Measurements from ENCODE around the gene CYP24A1. TPM values are rescaled to one million over a fixed set of nuclear protein-coding genes. Genes with fewer than 3 reads are reported as not detected.
A peak's percentile ranks its signal among the peaks of the same experiment; 100 is the strongest.

CYP24A1 gene
- total and polyA plus RNA-seq, 2 of the 13 experiments (the other 11 are each of a cell fraction or from before 2014, with no cell fraction given) = 9.4 to 32.7 TPM

DNA sequence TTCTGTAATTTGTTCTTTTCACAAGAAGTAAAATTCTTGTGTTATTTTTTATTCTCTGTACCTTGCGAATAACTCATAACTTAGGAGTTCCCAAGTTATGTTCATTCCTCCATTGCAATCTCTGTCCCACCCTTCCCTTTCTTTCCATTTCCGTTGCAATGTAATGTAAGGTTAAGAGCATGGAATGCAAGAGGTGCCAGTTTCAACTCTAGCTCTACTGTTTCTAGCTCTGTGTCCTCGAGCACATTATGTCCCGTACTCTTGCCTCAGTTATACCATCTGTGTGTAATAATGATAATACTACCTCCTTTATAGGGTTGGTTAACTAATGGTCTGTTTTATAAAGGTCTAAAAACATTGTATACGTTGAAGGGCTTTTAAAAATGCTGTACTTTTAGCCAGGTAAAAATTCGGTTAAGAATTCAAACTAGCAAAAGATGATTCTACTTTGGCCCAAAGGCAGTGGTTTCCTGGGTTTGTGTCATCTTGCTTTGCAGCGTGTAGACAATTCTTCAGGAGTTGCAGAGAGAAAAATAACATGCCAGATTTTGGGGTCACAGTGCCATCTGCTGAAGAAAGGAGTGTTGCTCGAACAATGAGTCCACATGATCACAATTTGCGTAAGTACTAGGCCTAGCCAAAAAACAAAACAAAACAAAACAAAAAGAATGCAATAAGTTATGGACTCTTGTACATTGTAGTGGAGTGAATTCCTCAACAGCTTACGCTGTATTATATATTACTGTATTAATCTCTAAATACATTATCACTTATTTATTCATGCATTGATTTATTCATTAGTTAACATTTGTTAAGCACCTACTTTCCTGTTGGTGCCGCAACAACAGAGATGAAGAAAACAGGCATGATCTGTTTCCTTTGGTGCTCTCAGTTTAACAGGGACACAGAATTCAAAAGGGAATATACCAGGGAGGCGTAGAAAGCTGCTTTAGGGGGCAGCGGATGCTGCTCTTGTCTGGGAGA lies 24.1 kb upstream of the CYP24A1 start:
- Histone ChIP-seq H4K20me1 (ENCODE audit: insufficient read depth, low read length) (no peaks in the 10 kb centered on the region), H3K4me1 (ENCODE audit: insufficient read depth, low read length) (peaks cover 54% of the 10 kb centered on the region), H3K9ac (ENCODE audit: insufficient read depth, low read depth, low read length) (no peak overlapping the region), H3K4me3 (replicated peaks in 1 of 3; ENCODE audit: insufficient read depth in 1 of 3, low read depth in 2 of 3, low read length in 3 of 3) (no peak overlapping the region), H3K36me3 (replicated peaks in 1 of 2; ENCODE audit: control insufficient read depth in 1 of 2, insufficient read depth in 2 of 2, low read length in 2 of 2) (no peaks in the 10 kb centered on the region), H3K9me3 (ENCODE audit: low read length) (no peaks in the 10 kb centered on the region), H3K27me3 (ENCODE audit: control insufficient read depth in 1 of 2, insufficient read depth in 2 of 2, low read length in 2 of 2) (peaks cover 0 to 8% of the 10 kb centered on the region in 2 experiments; a peak in 1 of 5 replicates), H3K27ac (ENCODE audit: extremely low read length, insufficient read depth, low read length) (no peak overlapping the region), H2AFZ (ENCODE audit: low read length) (no peak overlapping the region), H3K79me2 (ENCODE audit: insufficient read depth, low read length) (no peaks in the 10 kb centered on the region), H3K4me2 (ENCODE audit: low read depth, low read length) (no peak overlapping the region)
- ChIA-PET CTCF (ENCODE audit: low intra/inter-chr PET ratio, low total read pairs) (interaction anchor here (0.9 to 8.3 kb wide), 6 partner anchors 94 to 619 kb away, joined by 3 to 358 read pairs (median 5); no protein-coding TSS in a partner anchor), POLR2A (interaction anchor here (0.6 to 2.8 kb wide), 9 partner anchors 65 to 619 kb away, joined by 3 to 15 read pairs (median 4); no protein-coding TSS in a partner anchor)
- in situ Hi-C loops (cut with HindIII; ENCODE audit: extremely low pct_ligation_motif_present, low pct_unique_long_range_greater_than_20kb) = loop anchor here (5.0 to 10.0 kb wide), 3 partner anchors 63 to 256 kb away; no protein-coding TSS in a partner anchor
- DNase-seq (ENCODE audit: low spot score) (peak; percentile 92), ATAC-seq (peak; percentile 12; the same call in 2 of the 3 replicates), FAIRE-seq (peak; percentile 94)
- intact Hi-C loops (cut with micrococcal nuclease; ENCODE audit: unreplicated experiment) = loop anchor here (1.0 to 2.0 kb wide), 3 partner anchors 102 to 617 kb away; no protein-coding TSS in a partner anchor
- WGBS (ENCODE audit: low lambda C conversion rate) = 59% methylated on average over 13 of the region's 13 CpGs
- no TSS peak for BruUV-seq (replicated peaks)
- TF ChIP-seq ADNP (CRISPR knock-in tag; IDR thresholded peaks at IDR 0.05) = no peak
- TF ChIP-seq ZNF468 (CRISPR knock-in tag; IDR thresholded peaks at IDR 0.05) = no peak
- no peak for TF ChIP-seq ZNF546 (CRISPR knock-in tag; conservative IDR thresholded peaks at IDR 0.05)
- TF ChIP-seq ZBTB38 (CRISPR knock-in tag; IDR thresholded peaks at IDR 0.05) = no peak
- no peak for TF ChIP-seq HNRNPK (IDR thresholded peaks at IDR 0.05; ENCODE audit: low read depth, low read length, poor library complexity, severe bottlenecking)
- peak; percentile 99 for TF ChIP-seq STAG1 (CRISPR knock-in tag; IDR thresholded peaks at IDR 0.05)
- no peak for TF ChIP-seq ZNF564 (CRISPR knock-in tag; IDR thresholded peaks at IDR 0.05)
- TF ChIP-seq NR2F6 (IDR thresholded peaks at IDR 0.05) = no peak
- TF ChIP-seq NR2F6 (CRISPR knock-in tag; IDR thresholded peaks at IDR 0.05) = no peak
- TF ChIP-seq FOXA1 (IDR thresholded peaks at IDR 0.05) = no peak
- peak; percentile 43; the same call in 1 of the 2 replicates for TF ChIP-seq FOXA1 (CRISPR knock-in tag; IDR thresholded peaks at IDR 0.05)
- TF ChIP-seq ZBTB1 (CRISPR knock-in tag; IDR thresholded peaks at IDR 0.05; ENCODE audit: borderline replicate concordance) = no peak
- no peak for TF ChIP-seq KDM4B (CRISPR knock-in tag; IDR thresholded peaks at IDR 0.05)
- peak; percentile 75 for TF ChIP-seq JARID2 (CRISPR knock-in tag; IDR thresholded peaks at IDR 0.05; ENCODE audit: insufficient replicate concordance)
- no peak for TF ChIP-seq NR1H2 (CRISPR knock-in tag; IDR thresholded peaks at IDR 0.05; ENCODE audit: borderline replicate concordance, low read depth)
- no peak for TF ChIP-seq SOX6 (IDR thresholded peaks at IDR 0.05)
- TF ChIP-seq SOX6 (CRISPR knock-in tag; IDR thresholded peaks at IDR 0.05) = peak; percentile 39
- no peak; the same call in 1 of the 2 replicates for TF ChIP-seq NFE2L2 (IDR thresholded peaks at IDR 0.05; ENCODE audit: low read length)
- TF ChIP-seq ZNF747 (CRISPR knock-in tag; IDR thresholded peaks at IDR 0.05; ENCODE audit: borderline replicate concordance) = no peak
- no peak for TF ChIP-seq ZBTB44 (CRISPR knock-in tag; IDR thresholded peaks at IDR 0.05)
- TF ChIP-seq, protein P1, sequence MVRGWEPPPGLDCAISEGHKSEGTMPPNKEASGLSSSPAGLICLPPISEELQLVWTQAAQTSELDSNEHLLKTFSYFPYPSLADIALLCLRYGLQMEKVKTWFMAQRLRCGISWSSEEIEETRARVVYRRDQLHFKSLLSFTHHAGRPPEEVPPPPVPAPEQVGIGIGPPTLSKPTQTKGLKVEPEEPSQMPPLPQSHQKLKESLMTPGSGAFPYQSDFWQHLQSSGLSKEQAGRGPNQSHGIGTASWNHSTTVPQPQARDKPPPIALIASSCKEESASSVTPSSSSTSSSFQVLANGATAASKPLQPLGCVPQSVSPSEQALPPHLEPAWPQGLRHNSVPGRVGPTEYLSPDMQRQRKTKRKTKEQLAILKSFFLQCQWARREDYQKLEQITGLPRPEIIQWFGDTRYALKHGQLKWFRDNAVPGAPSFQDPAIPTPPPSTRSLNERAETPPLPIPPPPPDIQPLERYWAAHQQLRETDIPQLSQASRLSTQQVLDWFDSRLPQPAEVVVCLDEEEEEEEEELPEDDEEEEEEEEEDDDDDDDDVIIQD (CRISPR knock-in tag; IDR thresholded peaks at IDR 0.05; ENCODE audit: low read depth) = peak; percentile 57; the same call in 1 of the 2 replicates
- TF ChIP-seq ZNF547 (CRISPR knock-in tag; IDR thresholded peaks at IDR 0.05) = 0 out of 2 replicates have a peak, but pooled peaks have one; percentile 36
